GM12878 (cell line): ENCODE data around the gene C10orf71. TPM values are rescaled to one million over a fixed set of nuclear protein-coding genes. Genes with fewer than 3 reads are reported as not detected.

Source experiments
- ATAC-seq: fragments of 200-7000 bp; cut with Tn5 transposase; 3 replicates; pipeline ENCODE4 v1.9.1; 2020; ENCODE audit warnings: mild to moderate bottlenecking, moderate library complexity
- BruUV-seq: library from RNA; stranded (reverse); fragments of 400-500 nt; replicated peaks from 2 replicates; lab custom pipeline; 2021; lab: Mats Ljungman, UMichigan
- CTCF ChIA-PET: fragments of 300-600 bp; sonication (Branson Sonifier 250); formaldehyde crosslinking; extraction: SDS; loops from one replicate; lab custom pipeline; 2021; ENCODE audit warnings: inconsistent platforms; lab: Yijun Ruan, JAX
- POLR2A ChIA-PET: fragments of 350-600 bp; formaldehyde crosslinking; extraction: SDS; loops from one replicate; lab custom pipeline; 2021; ENCODE audit warnings: inconsistent platforms; lab: Charles Lee
- RAD21 ChIA-PET: fragments of 300-600 bp; sonication (Branson Sonifier 250); formaldehyde crosslinking; loops from one replicate; lab custom pipeline; 2023; ENCODE audit warnings: antibody characterized with exemption; ENCODE audit not compliant: unreplicated experiment; lab: Charles Lee
- SMC1A ChIA-PET: fragments of 300-600 bp; sonication (Branson Sonifier 250); formaldehyde crosslinking; loops from one replicate; lab custom pipeline; 2023; ENCODE audit not compliant: unreplicated experiment, uncharacterized antibody; lab: Charles Lee
- DNase-seq: peaks from one replicate; pipeline ENCODE4 v3.0.0-alpha.2; 2011; ENCODE audit warnings: low read depth, low spot score
- FAIRE-seq: peaks from 3 replicates; lab custom pipeline; 2011; peaks lifted over from hg19 to GRCh38; lab: Jason Lieb, UNC
- H2AFZ ChIP-seq: 2 replicates; pipeline ENCODE4 v1.6.0; 2011; ENCODE audit warnings: low read depth, low read length, control low read depth; ENCODE audit not compliant: control insufficient read depth
- H3K27ac ChIP-seq: 2 replicates; pipeline ENCODE4 v1.5.1; 2011; ENCODE audit warnings: control low read depth; ENCODE audit not compliant: control insufficient read depth, insufficient read depth
- H3K27me3 ChIP-seq, 2 experiments: replicated peaks in 1 of 2; 2 replicates each; pipeline versions ENCODE4 v1.6.0 to v1.6.1; 2011; ENCODE audit warnings: low read length in 1 of 2; ENCODE audit not compliant: control insufficient read depth in 2 of 2, insufficient read depth in 2 of 2
- H3K36me3 ChIP-seq, 2 experiments: 2 replicates each; pipeline ENCODE4 v1.5.1; 2011; ENCODE audit warnings: low read length in 1 of 2; ENCODE audit not compliant: control insufficient read depth in 2 of 2, insufficient read depth in 2 of 2
- H3K4me1 ChIP-seq: 2 replicates; pipeline ENCODE4 v1.6.1; 2011; ENCODE audit warnings: mild to moderate bottlenecking, low read length, moderate library complexity, mixed read lengths; ENCODE audit not compliant: control insufficient read depth, insufficient read depth
- H3K4me2 ChIP-seq: 2 replicates; pipeline ENCODE4 v1.6.0; 2011; ENCODE audit warnings: control low read depth; ENCODE audit not compliant: control insufficient read depth, insufficient read depth
- H3K4me3 ChIP-seq: fragments of 200-600 bp; sonication (generic); 2 replicates; pipeline ENCODE4 v1.5.1; 2016
- H3K79me2 ChIP-seq: 2 replicates; pipeline ENCODE4 v1.6.0; 2011; ENCODE audit warnings: low read length; ENCODE audit not compliant: control insufficient read depth, insufficient read depth
- H3K9ac ChIP-seq: 2 replicates; pipeline ENCODE4 v1.8.0; 2011; ENCODE audit warnings: low read length, control low read depth, mixed read lengths; ENCODE audit not compliant: control insufficient read depth, insufficient read depth
- H3K9me3 ChIP-seq: replicated peaks from 3 replicates; pipeline ENCODE4 v1.5.1; 2011; ENCODE audit warnings: mild to moderate bottlenecking, low read length; ENCODE audit not compliant: control insufficient read depth, insufficient read depth
- H4K20me1 ChIP-seq: 2 replicates; pipeline ENCODE4 v1.6.0; 2011; ENCODE audit not compliant: control insufficient read depth, insufficient read depth
- CTCF ChIP-seq, 3 experiments: IDR thresholded peaks in 2 of 3; conservative IDR thresholded peaks in 1 of 3; 2 replicates each; pipeline ENCODE4 v1.5.1; 2011; ENCODE audit warnings: low read depth in 3 of 3, low read length in 3 of 3, mild to moderate bottlenecking in 3 of 3, control low read depth in 2 of 3, moderate library complexity in 2 of 3, inconsistent platforms in 1 of 3, mixed read lengths in 1 of 3; ENCODE audit not compliant: control insufficient read depth in 2 of 3, insufficient read depth in 1 of 3; ENCODE audit errors: extremely low read depth in 1 of 3
- ESRRA ChIP-seq: IDR thresholded peaks from 2 replicates; pipeline ENCODE4 v1.6.1; 2012; ENCODE audit warnings: mild to moderate bottlenecking, low read length, improper control_type of control experiment
- MLLT1 ChIP-seq: fragments of 450-650 bp; IDR thresholded peaks from 2 replicates; pipeline ENCODE4 v1.6.1; 2016; ENCODE audit warnings: mild to moderate bottlenecking
- TCF3 ChIP-seq: IDR thresholded peaks from 2 replicates; pipeline ENCODE4 v1.6.1; 2012; ENCODE audit warnings: low read depth, mild to moderate bottlenecking, low read length, borderline replicate concordance; ENCODE audit not compliant: insufficient read depth
- WGBS: methylation state at CpG from one replicate; pipeline ENCODE4 v1.1.6; 2016; ENCODE audit warnings: low lambda C conversion rate; ENCODE audit not compliant: insufficient replicate concordance, insufficient coverage; ENCODE audit errors: missing lambda C conversion rate; 5-methylcytosine and 5-hydroxymethylcytosine counted together
- in situ Hi-C: fragments of 300-500 bp; cut with MboI; formaldehyde crosslinking; loops from 9 replicates; pipeline ENCODE4 v1.14.3; 2018; ENCODE audit warnings: mixed read lengths
- intact Hi-C: fragments of 100-400 bp; cut with micrococcal nuclease; formaldehyde crosslinking; loops from one replicate; pipeline ENCODE4 v1.14.2; 2022; ENCODE audit not compliant: unreplicated experiment
- polyA plus RNA-seq, 11 experiments: library from polyadenylated mRNA; depleted of rRNA in 4 of 11; unstranded in 6 of 11; stranded (reverse) in 5 of 11; fragments of >200 nt; fragmentation: Nextera tagmentation in 4 of 11; fragmentation: Illumina TruSeq in 1 of 11; extraction: Ambion mirVana in 4 of 11; extraction: Trizol in 1 of 11; gene quantifications; 1 replicate in 1 of 11; 2 replicates in 10 of 11; pipeline versions ENCODE4 v1.2.1 to v1.2.3, GENCODE V29; 2011 to 2016; ENCODE audit warnings: inconsistent platforms in 2 of 11, missing spikeins in 2 of 11, low read depth in 1 of 11
- total RNA-seq, 4 experiments: library from RNA; depleted of rRNA in 3 of 4; stranded (reverse); fragments of >200 nt in 3 of 4; fragmentation: Illumina TruSeq in 1 of 4; extraction: Trizol in 1 of 4; gene quantifications; 2 replicates each; pipeline versions ENCODE4 v1.2.1 to v1.2.3, GENCODE V29; 2013 to 2021

C10orf71 gene
- total and polyA plus RNA-seq, 10 of the 15 experiments (the other 5 are each of a cell fraction or from before 2014, with no cell fraction given) = not detected

- Histone ChIP-seq H2AFZ (no peak overlapping the region), H3K9ac (no peak overlapping the region), H3K9me3 (no peaks in the 10 kb centered on the region; the same call in 1 of the 3 replicates), H3K4me1 (no peaks in the 10 kb centered on the region), H4K20me1 (no peaks in the 10 kb centered on the region), H3K27me3 (no peaks in the 10 kb centered on the region), H3K4me3 (no peak overlapping the region), H3K79me2 (no peaks in the 10 kb centered on the region), H3K27ac (no peak overlapping the region)
- ChIA-PET RAD21 (no interaction called here), POLR2A (no interaction called here), SMC1A (interaction anchor here (1.3 kb wide), 1 partner anchor 244 kb away, joined by 3 read pairs; no protein-coding TSS in a partner anchor), CTCF (interaction anchor here (0.6 to 1.2 kb wide), 2 partner anchors 139 to 1645 kb away, joined by 3 to 4 read pairs; no protein-coding TSS in a partner anchor)
- WGBS = 28% methylated on average over 2 of the region's 2 CpGs
- intact Hi-C loops (no loop called here), in situ Hi-C loops (no loop called here)
- DNase-seq (no peak), FAIRE-seq (no peak), ATAC-seq (no peak)
- no TSS peak for BruUV-seq
- peak in 1 of 3 experiments; percentile 15; a peak in 1 of 6 replicates for TF ChIP-seq CTCF (IDR thresholded peaks at IDR 0.05 in 2 of 3, conservative IDR thresholded peaks at IDR 0.05 in 1 of 3; ENCODE audit: control insufficient read depth in 2 of 3, extremely low read depth in 1 of 3, insufficient read depth in 1 of 3, low read depth in 3 of 3, low read length in 3 of 3)
- no peak for TF ChIP-seq MLLT1
- TF ChIP-seq TCF3 = no peak
- TF ChIP-seq ESRRA = no peak
- TF ChIP-seq, all 136 proteins: peak for 1
- Histone ChIP-seq H3K36me3 (no peaks in the 10 kb centered on the region), H3K4me2 (no peak overlapping the region)
Observed at GRCh38 chr10:49268185-49268584, 30.8 kb upstream of the C10orf71 start.
